Hepatocyte (in vitro differentiated cells): ENCODE data around the gene SZRD1. TPM values are rescaled to one million over a fixed set of nuclear protein-coding genes. Genes with fewer than 3 reads are reported as not detected.
A peak's percentile ranks its signal among the peaks of the same experiment; 100 is the strongest.
"Not testable (repeated sequence)": the region's sequence is repeated elsewhere in the genome, so short reads cannot be mapped to it uniquely, and the experiment has no call there.

ENCODE experiments used
- DNase-seq: peaks from one replicate; pipeline ENCODE4 v3.0.0-alpha.2; 2016; ENCODE audit warnings: low spot score
- H2AFZ ChIP-seq: fragments of 200-600 bp; sonication (generic); 2 replicates; pipeline ENCODE4 v1.6.0; 2016; ENCODE audit warnings: antibody characterized with exemption, mild to moderate bottlenecking
- H3K27ac ChIP-seq: fragments of 200-600 bp; sonication (generic); 2 replicates; pipeline ENCODE4 v1.5.1; 2016; ENCODE audit warnings: mild to moderate bottlenecking
- H3K27me3 ChIP-seq: fragments of 200-600 bp; sonication (generic); 2 replicates; pipeline ENCODE4 v1.6.1; 2016
- H3K36me3 ChIP-seq: fragments of 200-600 bp; sonication (generic); replicated peaks from 2 replicates; pipeline ENCODE4 v1.5.1; 2016; ENCODE audit warnings: low read depth; ENCODE audit not compliant: insufficient read depth
- H3K4me1 ChIP-seq: fragments of 200-600 bp; sonication (generic); 2 replicates; pipeline ENCODE4 v1.5.1; 2016; ENCODE audit warnings: mild to moderate bottlenecking, moderate library complexity; ENCODE audit not compliant: insufficient read depth
- H3K4me2 ChIP-seq: fragments of 200-600 bp; sonication (generic); 2 replicates; pipeline ENCODE4 v1.6.0; 2016
- H3K4me3 ChIP-seq: fragments of 200-600 bp; sonication (generic); 2 replicates; pipeline ENCODE4 v1.5.1; 2016; ENCODE audit warnings: mild to moderate bottlenecking
- H3K79me2 ChIP-seq: fragments of 200-600 bp; sonication (generic); 2 replicates; pipeline ENCODE4 v1.6.0; 2017; ENCODE audit warnings: mild to moderate bottlenecking
- H3K9me2 ChIP-seq: fragments of 200-600 bp; sonication (generic); replicated peaks from 2 replicates; pipeline ENCODE4 v1.6.0; 2017; ENCODE audit warnings: mild to moderate bottlenecking; ENCODE audit not compliant: insufficient read depth
- H3K9me3 ChIP-seq: fragments of 200-600 bp; sonication (generic); 2 replicates; pipeline ENCODE4 v1.5.1; 2016; ENCODE audit warnings: low read depth, mild to moderate bottlenecking
- H4K20me1 ChIP-seq: fragments of 200-600 bp; sonication (generic); 2 replicates; pipeline ENCODE4 v1.6.0; 2016; ENCODE audit warnings: mild to moderate bottlenecking; ENCODE audit not compliant: insufficient read depth, poor library complexity, severe bottlenecking
- CTCF ChIP-seq: fragments of 200-600 bp; sonication (generic); IDR thresholded peaks from 2 replicates; pipeline ENCODE4 v1.5.1; 2016; ENCODE audit warnings: antibody characterized with exemption, mild to moderate bottlenecking; ENCODE audit not compliant: poor library complexity
- EZH2 ChIP-seq: fragments of 200-600 bp; sonication (generic); IDR thresholded peaks from 2 replicates; pipeline ENCODE4 v1.6.1; 2016; ENCODE audit warnings: antibody characterized with exemption, mild to moderate bottlenecking, borderline replicate concordance
- EZH2phosphoT487 ChIP-seq: fragments of 200-600 bp; sonication (generic); IDR thresholded peaks from one replicate; pipeline ENCODE4 v1.6.1; 2018; ENCODE audit warnings: antibody characterized with exemption, mild to moderate bottlenecking, low read depth, moderate library complexity; ENCODE audit not compliant: unreplicated experiment, severe bottlenecking
- WGBS: methylation state at CpG from one replicate; pipeline ENCODE4 v1.1.6; 2016; ENCODE audit warnings: low lambda C conversion rate; ENCODE audit errors: missing lambda C conversion rate; 5-methylcytosine and 5-hydroxymethylcytosine counted together
- polyA plus RNA-seq: library from polyadenylated mRNA; unstranded; fragments of >200 nt; fragmentation: Nextera tagmentation; extraction: Ambion mirVana; gene quantifications from 2 replicates; pipeline ENCODE4 v1.2.1, GENCODE V29; 2016
- total RNA-seq: library from RNA; depleted of rRNA; stranded (reverse); fragments of >200 nt; gene quantifications from 2 replicates; pipeline ENCODE4 v1.2.3, GENCODE V29; 2014

SZRD1 gene
- total and polyA plus RNA-seq, 2 experiments from 2014 or later = 63.0 to 72.1 TPM

DNA sequence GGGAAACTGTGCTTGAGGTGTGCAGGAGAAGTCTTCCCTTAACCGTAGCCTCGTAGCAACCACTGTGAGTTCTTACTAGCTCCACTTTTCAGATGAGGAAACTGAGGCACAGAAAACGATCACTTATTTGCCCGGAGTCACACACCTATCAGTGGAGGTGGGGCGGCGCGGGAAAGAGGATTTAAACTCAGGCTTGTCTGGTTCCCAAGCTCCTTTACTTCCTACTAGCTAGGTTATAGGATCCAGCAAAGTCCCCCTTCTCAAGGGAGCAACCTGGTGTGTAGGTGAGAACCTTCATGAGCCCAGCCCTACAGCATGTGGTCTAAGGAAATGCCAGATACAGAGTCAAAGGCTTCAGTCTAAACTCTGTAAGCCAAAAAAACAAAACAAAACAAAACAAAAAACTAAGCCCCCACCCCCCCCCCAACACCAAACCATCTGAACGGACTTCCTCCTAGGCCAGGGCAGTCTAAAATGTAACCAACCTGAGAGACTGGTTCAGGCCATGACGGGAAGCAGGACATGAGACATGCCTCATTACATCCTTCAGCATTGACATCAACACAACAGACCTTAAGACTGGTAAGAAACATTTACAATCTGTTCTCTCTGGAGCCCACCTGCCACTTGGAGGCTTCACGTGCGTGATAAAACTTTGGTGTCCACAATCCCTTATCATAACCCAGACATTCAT, 14.1 kb upstream of the SZRD1 start:
- peak overlapping the region; percentile 92 for H2AFZ ChIP-seq
- H3K36me3 ChIP-seq = no peaks in the 10 kb centered on the region
- no peaks in the 10 kb centered on the region for H3K9me2 ChIP-seq
- peaks cover 24% of the 10 kb centered on the region for H3K4me1 ChIP-seq
- peak; percentile 11 for DNase-seq
- peaks cover 42% of the 10 kb centered on the region for H3K79me2 ChIP-seq
- H4K20me1 ChIP-seq = peaks cover 33% of the 10 kb centered on the region
- peak overlapping the region; percentile 93 for H3K27ac ChIP-seq
- peak overlapping the region; percentile 84 for H3K4me2 ChIP-seq
- whole genome bisulfite sequencing = 69% methylated on average over 11 of the region's 11 CpGs
- TF ChIP-seq EZH2phosphoT487 (no peak), EZH2 (no peak), CTCF (no peak)
- no peaks in the 10 kb centered on the region for H3K27me3 ChIP-seq
- no peaks in the 10 kb centered on the region for H3K9me3 ChIP-seq
- H3K4me3 ChIP-seq = no peak overlapping the region

GRCh38 chr1:16354619-16355018, 12.4 kb upstream of the SZRD1 start:
- no peak for DNase-seq
- H3K36me3 ChIP-seq = no peaks in the 10 kb centered on the region

GRCh38 chr1:16356867-16357266, 10.2 kb upstream of the SZRD1 start:
- H2AFZ ChIP-seq = no peak overlapping the region
- H3K4me2 ChIP-seq = no peak overlapping the region
- H3K27me3 ChIP-seq = no peaks in the 10 kb centered on the region
- no peaks in the 10 kb centered on the region for H3K36me3 ChIP-seq
- no peak overlapping the region for H3K4me3 ChIP-seq
- peaks cover 5% of the 10 kb centered on the region for H3K4me1 ChIP-seq
- TF ChIP-seq CTCF (no peak), EZH2phosphoT487 (no peak), EZH2 (no peak)
- H3K9me3 ChIP-seq = no peaks in the 10 kb centered on the region
- 91% methylated on average over 3 of the region's 3 CpGs for WGBS
- DNase-seq = no peak
- H3K9me2 ChIP-seq = no peaks in the 10 kb centered on the region
- peaks cover 3% of the 10 kb centered on the region for H3K79me2 ChIP-seq
- H3K27ac ChIP-seq = no peak overlapping the region
- H4K20me1 ChIP-seq = no peaks in the 10 kb centered on the region

More at GRCh38 chr1:16354619-16355018, 12.4 kb upstream of the SZRD1 start:
- Histone ChIP-seq H3K79me2 (peaks cover 26% of the 10 kb centered on the region), H3K4me2 (no peak overlapping the region), H3K9me3 (no peaks in the 10 kb centered on the region), H3K4me3 (no peak overlapping the region), H3K4me1 (peaks cover 16% of the 10 kb centered on the region), H3K27ac (no peak overlapping the region), H3K27me3 (no peaks in the 10 kb centered on the region), H2AFZ (no peak overlapping the region), H3K9me2 (no peaks in the 10 kb centered on the region), H4K20me1 (peaks cover 17% of the 10 kb centered on the region)
- 88% methylated on average over 2 of the region's 2 CpGs for WGBS
- TF ChIP-seq EZH2 (no peak), EZH2phosphoT487 (no peak), CTCF (no peak)

DNA sequence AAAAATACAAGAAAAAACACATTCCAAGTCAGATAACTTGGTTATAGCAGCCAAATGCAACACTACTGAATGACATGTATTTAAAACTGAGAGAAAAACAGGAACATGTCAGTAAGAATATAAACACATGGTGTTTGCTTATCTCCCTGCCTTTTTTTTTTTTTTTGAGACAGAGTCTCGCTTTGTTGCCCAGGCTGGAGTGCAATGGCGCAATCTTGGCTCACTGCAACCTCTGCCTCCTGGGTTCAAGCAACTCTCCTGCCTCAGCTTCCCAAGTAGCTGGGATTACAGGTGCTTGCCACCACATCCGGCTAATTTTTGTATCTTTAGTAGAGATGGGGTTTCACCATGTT, 1.9 kb upstream of the SZRD1 start:
- not testable (repeated sequence) for H3K4me2 ChIP-seq, H3K27ac ChIP-seq, H3K9me2 ChIP-seq, H3K4me1 ChIP-seq, H3K36me3 ChIP-seq, DNase-seq, H3K4me3 ChIP-seq, H3K9me3 ChIP-seq, H3K27me3 ChIP-seq, H2AFZ ChIP-seq
- 82% methylated on average over 3 of the region's 3 CpGs for WGBS
- Histone ChIP-seq H4K20me1 (peaks cover 24% of the 10 kb centered on the region), H3K79me2 (peaks cover 27% of the 10 kb centered on the region)
